Measurements from ENCODE around the gene PHTF2.
"Not testable (repeated sequence)": the region's sequence is repeated elsewhere in the genome, so short reads cannot be mapped to it uniquely, and the experiment has no call there.

Gene PHTF2

GRCh38 chr7:77944183-77945182 is 145.9 kb downstream of the PHTF2 start:
- no peak for DNase-seq

GRCh38 chr7:77950548-77950947 is 152.0 kb downstream of the PHTF2 start:
- no peak for DNase-seq

GRCh38 chr7:77954773-77955555 is 156.4 kb downstream of the PHTF2 start:
- no peak for DNase-seq

- no peak for DNase-seq
Measured at GRCh38 chr7:77958436-77958835, 159.9 kb downstream of the PHTF2 start.

GRCh38 chr7:77959080-77959479 is 160.5 kb downstream of the PHTF2 start:
- no peak for DNase-seq

- DNase-seq = no peak
Measured at GRCh38 chr7:77960336-77960735, 161.8 kb downstream of the PHTF2 start.

GRCh38 chr7:77967429-77967828 is 168.9 kb downstream of the PHTF2 start:
- no peak for DNase-seq

GRCh38 chr7:77971726-77972125 is 173.2 kb downstream of the PHTF2 start:
- DNase-seq = no peak

GRCh38 chr7:77975672-77976480 is 177.3 kb downstream of the PHTF2 start:
- DNase-seq = no peak

- DNase-seq = no peak
Measured at GRCh38 chr7:77979219-77979618, 180.6 kb downstream of the PHTF2 start.

GRCh38 chr7:77980087-77980713 is 181.6 kb downstream of the PHTF2 start:
- DNase-seq = no peak

- no peak for DNase-seq
Measured at GRCh38 chr7:77982926-77983550, 184.5 kb downstream of the PHTF2 start.

GRCh38 chr7:77983973-77984372 is 185.4 kb downstream of the PHTF2 start:
- DNase-seq = no peak

GRCh38 chr7:77985232-77985973 is 186.8 kb downstream of the PHTF2 start:
- no peak for DNase-seq

GRCh38 chr7:77985974-77986339 is 187.4 kb downstream of the PHTF2 start:
- no peak for DNase-seq

- no peak for DNase-seq
Measured at GRCh38 chr7:77989981-77990566, 191.5 kb downstream of the PHTF2 start.

- no peak for DNase-seq
Measured at GRCh38 chr7:77991656-77992055, 193.1 kb downstream of the PHTF2 start.

GRCh38 chr7:77993838-77994237 is 195.3 kb downstream of the PHTF2 start:
- no peak for DNase-seq

GRCh38 chr7:77995717-77996116 is 197.1 kb downstream of the PHTF2 start:
- no peak for DNase-seq

GRCh38 chr7:77999168-77999567 is 200.6 kb downstream of the PHTF2 start:
- not testable (repeated sequence) for DNase-seq

GRCh38 chr7:78002021-78002420 is 203.4 kb downstream of the PHTF2 start:
- no peak for DNase-seq

All from effector CD4-positive, alpha-beta T cell (primary cell).